Subcutaneous adipose tissue (tissue), 4 donors: ENCODE results near the gene SSBP3. TPM values are rescaled to one million over a fixed set of nuclear protein-coding genes. Genes with fewer than 3 reads are reported as not detected.

ENCODE experiments used
- total RNA-seq, 4 donors: library from RNA; depleted of rRNA; stranded (reverse); fragments of >200 nt; gene quantifications; one replicate each; pipeline ENCODE4 v1.1.0, GENCODE V29; 2016
- TF ChIP-seq, protein P1 (sequence below): fragments of 450-650 bp; IDR thresholded peaks from one replicate; pipeline ENCODE4 v1.5.1; 2016; ENCODE audit warnings: low read depth, mild to moderate bottlenecking, control low read depth, antibody characterized with exemption, moderate library complexity

Gene SSBP3
- total RNA-seq, 4 donors from 2014 or later = 19.7 to 28.1 (median 25.1) TPM

DNA sequence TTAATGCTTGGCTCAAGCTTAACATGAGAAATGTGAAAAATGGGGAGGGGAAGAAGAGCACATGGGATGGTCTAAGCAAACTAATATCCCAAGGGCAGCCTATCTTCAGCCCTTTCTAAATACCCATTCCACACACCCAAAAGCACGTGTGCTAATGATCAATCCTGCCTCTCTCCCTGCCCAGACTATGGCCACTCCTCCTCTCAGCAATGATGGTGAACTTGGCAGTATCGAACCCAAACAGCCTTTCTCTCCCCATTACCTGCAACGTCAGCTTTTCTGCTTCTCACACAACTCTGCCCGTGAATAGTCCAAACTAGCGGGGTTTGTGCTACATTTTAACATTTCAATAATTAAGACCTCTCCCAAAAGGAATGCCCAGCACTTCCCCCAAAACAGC is 41.6 kb downstream of the SSBP3 start:
- TF ChIP-seq, protein P1, sequence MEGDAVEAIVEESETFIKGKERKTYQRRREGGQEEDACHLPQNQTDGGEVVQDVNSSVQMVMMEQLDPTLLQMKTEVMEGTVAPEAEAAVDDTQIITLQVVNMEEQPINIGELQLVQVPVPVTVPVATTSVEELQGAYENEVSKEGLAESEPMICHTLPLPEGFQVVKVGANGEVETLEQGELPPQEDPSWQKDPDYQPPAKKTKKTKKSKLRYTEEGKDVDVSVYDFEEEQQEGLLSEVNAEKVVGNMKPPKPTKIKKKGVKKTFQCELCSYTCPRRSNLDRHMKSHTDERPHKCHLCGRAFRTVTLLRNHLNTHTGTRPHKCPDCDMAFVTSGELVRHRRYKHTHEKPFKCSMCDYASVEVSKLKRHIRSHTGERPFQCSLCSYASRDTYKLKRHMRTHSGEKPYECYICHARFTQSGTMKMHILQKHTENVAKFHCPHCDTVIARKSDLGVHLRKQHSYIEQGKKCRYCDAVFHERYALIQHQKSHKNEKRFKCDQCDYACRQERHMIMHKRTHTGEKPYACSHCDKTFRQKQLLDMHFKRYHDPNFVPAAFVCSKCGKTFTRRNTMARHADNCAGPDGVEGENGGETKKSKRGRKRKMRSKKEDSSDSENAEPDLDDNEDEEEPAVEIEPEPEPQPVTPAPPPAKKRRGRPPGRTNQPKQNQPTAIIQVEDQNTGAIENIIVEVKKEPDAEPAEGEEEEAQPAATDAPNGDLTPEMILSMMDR = no peak

DNA sequence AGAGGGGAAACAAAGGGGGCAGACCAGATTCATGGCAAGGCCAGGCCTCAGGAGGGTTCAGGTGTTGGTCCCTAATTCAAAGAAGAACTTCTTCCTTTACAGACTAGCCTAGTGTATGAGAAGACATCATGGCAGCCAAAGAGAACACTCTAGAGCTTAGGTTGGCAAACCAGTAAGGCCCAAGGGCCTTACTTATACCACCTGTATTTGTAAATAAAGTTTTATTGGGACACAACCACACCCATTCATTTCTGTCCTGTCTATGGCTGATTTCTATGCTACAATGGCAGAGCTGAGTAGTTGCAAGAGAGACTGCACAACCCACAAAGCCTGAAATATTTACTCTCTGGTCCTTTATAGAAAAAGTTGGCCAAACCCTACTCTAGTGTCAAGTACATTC is 42.3 kb downstream of the SSBP3 start:
- TF ChIP-seq, protein P1 = no peak

DNA sequence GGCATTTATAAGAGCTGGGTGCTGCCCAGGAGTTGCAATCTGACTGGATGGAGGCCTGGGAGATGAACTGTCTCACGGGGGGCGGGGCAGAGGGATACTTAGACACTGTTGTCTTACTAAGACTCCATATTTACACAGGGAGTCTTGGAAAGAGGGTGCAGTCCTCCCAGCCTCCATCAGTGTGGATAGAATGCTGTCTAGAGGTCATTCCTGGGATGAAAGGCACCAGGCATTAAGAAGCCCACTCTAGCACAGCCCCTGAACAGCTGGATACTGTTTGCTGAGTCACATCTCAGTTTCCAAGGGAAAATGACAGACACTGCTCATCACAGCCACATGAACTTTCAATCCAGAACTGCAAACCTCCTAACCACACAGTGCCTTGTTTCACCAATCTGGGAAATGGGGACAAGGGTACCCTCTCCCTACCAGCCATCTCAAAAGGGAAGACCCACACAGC is 43.3 kb downstream of the SSBP3 start:
- TF ChIP-seq, protein P1 = no peak

DNA sequence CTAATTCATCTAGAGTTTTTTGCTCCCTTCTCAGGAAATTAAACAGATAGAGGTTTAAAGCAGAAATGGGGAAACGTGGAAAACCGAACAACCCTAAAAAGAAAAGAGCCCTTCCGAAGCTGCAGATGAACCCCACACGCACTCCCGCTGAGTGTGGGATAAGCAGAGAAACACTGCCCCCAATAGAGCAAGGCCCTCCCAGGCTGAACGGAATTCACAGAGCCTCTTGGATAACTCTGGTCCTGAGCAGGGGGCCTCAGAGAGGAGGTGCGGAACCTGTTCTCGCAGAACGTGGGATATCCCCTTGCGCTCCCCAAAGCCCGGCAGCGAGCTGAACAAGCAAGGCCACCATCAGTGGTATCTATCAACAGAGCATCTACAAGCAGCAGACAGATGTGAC is 44.9 kb downstream of the SSBP3 start:
- TF ChIP-seq, protein P1 = no peak

DNA sequence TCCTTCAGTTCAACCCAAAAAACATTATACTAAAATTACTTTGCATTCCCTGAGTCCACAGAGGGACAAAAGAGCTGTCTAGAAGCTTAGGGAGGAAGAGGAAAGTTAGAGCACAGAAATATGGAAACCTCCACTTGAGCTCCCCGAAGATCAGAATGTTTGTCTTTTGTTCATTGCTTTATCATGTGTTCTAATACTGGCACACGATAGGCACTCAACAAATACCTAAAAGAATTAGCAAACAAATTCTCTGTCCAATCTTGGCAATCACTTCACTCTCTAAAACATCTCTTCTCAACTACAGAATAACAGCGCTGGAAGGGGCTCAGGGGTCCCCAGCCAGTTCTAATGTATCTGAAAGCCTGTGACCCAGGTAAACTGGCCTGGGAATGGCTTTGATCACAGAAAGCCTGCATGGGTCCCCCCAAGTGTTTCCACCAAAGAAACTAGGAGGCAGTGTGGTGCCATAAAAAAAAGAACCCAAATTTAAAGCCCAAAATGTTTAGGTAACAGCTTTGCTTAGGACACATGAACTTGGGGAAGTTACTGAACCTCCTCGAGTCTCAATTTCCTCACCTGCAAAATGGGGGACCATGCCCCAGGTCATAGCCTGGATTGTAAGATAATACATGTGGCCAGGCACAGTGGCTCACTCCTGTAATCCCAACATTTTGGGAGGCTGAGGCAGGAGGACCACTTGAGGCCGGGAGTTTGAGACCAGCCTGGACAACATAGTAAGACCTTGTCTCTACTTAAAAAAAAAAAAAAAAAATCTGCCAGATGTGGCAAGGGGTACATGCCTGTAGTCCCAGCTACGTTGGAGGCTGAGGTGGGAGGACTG is 45.8 kb downstream of the SSBP3 start:
- TF ChIP-seq, protein P1 = no peak

DNA sequence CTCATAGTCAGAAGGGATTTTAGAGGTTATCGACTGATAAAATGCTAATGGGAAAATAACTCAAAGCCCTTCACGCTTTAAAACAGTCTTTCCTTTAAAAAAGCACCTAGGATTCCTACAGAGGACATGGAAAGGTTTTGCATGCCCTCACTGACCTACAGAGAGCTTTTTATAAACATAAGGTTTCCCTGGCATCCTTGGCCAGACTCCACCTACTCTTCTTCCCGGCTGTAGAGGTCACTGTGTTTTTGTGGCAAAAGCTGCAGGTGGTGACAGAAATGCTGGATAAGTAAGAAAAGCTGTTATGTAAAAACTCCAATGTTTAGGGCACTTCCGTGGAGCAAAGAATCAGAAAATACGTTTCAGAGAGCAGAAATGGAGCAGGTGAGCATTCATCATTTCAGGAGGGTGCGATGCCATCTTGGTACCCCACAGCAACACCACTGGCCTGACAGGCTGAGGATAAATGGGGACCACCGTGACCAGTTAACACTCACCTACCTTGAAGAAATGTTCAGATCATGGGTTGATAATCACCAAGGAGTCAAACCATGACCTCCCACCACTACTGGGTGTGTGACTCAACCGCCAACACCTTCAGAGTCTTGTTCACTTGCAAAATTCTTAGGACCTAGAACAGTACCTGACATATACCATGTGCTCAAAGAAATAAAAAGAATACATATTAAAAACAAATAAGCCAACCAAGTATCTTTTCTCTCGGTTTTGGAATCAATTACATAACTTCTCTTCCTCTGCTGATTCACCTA is 46.6 kb downstream of the SSBP3 start:
- TF ChIP-seq, protein P1 = no peak

DNA sequence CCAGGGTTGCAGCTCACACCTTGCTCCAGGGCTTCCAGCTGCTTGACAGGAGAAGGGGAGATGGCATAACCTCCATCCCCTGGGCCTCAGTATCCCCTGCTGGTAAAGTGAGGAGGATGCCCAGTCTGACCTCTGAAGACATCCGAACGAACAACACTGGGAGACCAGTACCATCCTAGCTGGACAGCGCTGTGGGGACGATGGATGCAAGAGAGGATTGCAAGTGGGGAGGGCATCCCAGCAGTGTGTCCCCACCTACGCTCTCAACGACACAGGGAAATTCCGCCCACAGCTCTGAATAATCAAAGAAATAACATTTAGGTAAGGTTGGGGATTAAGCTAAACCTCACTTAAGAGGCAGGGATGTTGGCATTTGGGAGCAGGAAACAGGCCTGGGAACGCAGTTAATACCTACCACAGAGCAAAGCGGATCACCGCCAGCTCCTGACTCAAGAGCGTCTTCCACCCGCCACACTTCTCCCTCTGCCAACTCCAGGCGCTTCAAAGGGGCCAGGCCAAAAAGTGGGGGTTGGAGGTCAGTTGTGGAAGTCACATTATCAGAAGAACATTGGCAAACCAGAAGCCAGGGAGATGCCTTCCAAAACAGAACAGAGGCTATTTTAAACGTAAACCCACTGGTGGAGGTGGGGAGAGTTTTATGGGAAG is 47.6 kb downstream of the SSBP3 start:
- TF ChIP-seq, protein P1 = no peak
